Posterior cingulate gyrus (tissue), 11 donors: ENCODE data around the gene BRD1.
"Not testable (repeated sequence)": the region's sequence is repeated elsewhere in the genome, so short reads cannot be mapped to it uniquely, and the experiment has no call there.

Experiments used
- DNase-seq, 10 donors: peaks; one replicate each; pipeline versions ENCODE4 v3.0.0 to v3.0.0-alpha.2; 2020 to 2021; ENCODE audit warnings: mixed read lengths in 3 of 10
- intact Hi-C: fragments of 100-400 bp; cut with DNase I; formaldehyde crosslinking; loops from one replicate; pipeline ENCODE4 v1.15.1; 2023

The BRD1 gene

DNA sequence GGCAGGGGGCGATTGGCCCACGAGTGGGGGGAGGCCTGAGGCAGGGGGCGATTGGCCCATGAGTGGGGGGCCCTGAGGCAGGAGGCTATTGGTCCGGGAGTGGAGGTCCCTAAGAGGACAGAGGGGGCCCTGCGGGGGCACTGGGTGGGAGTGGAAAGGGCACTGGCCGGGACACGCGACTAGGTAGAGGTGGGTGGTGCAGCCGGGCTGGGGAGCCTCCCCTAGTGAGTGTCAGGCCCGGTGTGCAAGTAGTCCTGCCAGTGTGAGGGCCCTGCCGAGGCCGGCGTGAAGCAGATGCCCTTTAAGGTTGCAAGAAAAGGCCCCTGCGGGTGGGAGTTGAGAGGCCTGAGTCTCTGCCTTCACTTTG is 909 bp upstream of the BRD1 start:
- peak in 3 of 10 donors; percentile 65 to 84 (median 67) for DNase-seq
- intact Hi-C loops: no loop called here

DNA sequence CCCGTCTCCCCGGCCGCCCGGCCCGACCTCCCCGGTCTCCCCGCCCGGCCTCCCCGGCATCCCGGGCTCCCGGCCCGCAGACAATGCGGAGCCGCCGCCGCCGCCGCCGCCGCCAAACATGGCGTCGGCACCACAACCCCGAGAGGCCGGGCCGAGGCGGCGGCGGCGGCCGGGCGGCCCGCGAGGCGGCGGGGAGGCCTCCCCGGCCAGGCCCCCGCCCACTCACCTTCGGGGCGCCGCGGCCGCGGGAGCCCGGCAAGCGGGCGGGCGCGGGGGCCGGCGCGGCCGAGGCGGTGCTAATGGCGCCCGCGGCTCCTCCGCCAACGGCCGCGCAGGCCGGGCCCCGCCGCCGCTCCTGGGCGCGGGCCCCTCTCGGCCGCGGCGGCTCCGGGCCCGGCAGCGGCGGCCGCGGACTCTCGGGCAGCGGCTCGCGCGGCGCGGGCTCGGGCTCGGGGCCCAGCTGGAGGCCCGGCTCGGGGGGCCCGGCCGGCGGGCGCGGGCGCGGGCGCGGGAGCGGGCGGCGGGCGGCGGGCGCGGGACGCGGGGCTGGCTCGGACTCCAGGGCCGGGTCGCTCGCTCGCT is 311 bp downstream of the BRD1 start:
- intact Hi-C loops: loop anchor here (2.0 kb wide), 1 partner anchor 25 kb away; the partner anchor contains the start of gene ZBED4
- no peak for DNase-seq

DNA sequence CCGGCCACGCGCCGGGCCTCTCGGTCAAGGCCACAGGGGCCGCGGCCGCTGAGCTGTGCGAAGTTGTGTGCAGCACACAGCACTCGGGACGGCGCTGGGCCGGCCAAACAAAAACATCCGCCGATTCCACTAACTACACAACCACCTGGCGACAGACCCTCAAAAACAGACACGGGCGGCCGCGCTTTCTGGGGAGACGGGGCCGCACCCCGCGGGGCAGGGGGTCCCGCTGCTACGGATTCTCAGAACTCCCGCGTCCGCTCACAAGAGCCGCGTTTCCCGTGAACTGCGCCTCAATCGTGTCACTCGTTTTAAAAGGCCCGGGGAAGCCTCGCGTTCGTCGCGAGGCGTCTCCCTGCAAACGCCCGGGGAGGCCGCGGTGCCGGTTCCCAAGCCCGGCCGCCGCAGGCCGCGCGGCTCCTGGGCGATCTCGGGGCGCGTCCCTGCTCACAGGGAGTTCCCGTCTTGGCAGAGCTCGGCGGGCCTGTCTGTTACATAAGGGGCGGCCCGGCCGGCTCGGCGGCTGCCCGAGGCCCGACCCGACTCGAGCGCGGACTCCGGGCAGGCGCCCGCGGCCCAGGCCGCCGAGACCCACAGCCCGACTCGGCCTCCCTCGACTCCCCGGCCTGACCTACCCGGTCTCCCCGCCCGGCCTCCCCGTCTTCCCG is 936 bp downstream of the BRD1 start:
- DNase-seq: peak in 5 of 10 donors; percentile 29 to 89 (median 82)

DNA sequence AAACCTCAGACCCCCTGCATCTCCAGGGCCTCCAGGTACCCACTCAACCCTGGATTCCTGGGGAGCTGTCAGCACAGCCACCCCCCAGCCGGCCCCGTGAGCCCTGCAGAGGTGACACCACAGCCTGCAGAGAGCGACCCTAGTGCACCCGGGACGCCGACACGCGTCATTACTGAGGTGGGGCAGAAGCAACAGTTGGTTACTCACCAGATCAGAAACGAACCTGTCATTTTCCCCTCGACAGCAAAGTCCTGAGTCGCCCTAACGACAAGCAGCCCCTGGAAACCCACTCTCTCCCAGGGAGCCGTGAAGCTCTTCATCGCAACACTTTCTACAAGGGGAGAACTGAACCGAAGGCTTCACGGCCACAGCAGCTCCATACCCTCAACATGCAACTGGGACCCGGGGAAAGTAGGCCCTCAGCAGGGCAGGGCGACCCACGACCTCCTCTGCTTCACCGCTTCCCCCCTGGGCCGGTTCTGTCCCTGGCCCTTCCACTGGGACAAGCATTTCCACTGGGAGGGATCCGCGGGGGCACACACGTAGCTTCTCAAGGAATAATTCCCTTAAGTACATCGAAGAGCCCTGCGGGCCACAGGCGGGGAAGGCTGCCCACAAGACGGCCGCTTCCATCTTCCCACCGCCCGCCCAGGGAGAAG is 1.6 kb downstream of the BRD1 start:
- intact Hi-C loops: loop anchor here (2.0 kb wide), 1 partner anchor 27 kb away; the partner anchor contains the start of gene ZBED4
- peak in 2 of 10 donors; percentile 80 to 84 for DNase-seq

More for the DNA sequence above, 936 bp downstream of the BRD1 start:
- intact Hi-C loops: loop anchor here (2.0 kb wide), 1 partner anchor 26 kb away; the partner anchor contains the start of gene ZBED4

DNA sequence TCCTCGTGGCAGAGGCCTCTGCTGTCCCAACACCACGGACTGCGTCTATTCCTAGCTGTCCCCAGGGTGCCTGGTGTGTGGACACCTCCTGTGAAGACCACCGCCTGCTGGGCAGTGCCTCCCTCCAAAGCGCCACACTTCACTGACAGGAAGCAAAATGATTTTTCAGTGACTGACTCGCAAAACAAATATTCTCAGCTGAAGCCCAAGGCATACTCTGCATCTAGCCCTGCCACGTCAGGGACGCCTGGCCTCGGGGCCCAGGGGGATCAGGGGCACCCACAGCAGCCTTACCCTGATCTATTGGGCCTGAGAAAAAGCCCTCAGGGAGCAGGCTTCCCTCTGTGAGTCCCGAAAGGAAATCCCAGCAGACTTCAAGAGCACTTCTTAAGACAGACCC is 2.2 kb downstream of the BRD1 start:
- intact Hi-C loops: no loop called here
- peak in 2 of 10 donors; percentile 35 to 62 for DNase-seq

DNA sequence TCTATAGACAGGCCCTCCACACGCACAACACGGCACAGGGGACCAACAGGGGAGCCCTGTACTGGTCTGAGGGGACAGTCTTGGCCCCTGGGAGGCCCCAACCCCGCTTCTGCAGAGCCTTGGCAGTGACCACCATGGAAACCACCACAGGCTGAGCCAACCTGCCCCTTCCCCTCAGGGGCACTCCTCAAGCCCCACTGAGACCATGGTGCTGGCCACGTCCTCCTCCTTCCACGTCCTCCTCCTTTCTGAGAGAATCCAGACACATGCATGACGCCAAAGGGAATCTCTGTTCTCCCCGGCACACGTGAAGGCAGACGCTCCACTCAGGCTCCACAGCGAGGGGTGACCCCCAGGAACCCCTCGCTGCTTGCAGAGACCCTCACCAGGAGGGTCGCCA is 2.7 kb downstream of the BRD1 start:
- intact Hi-C loops: no loop called here
- peak in 2 of 10 donors; percentile 55 to 66 for DNase-seq

DNA sequence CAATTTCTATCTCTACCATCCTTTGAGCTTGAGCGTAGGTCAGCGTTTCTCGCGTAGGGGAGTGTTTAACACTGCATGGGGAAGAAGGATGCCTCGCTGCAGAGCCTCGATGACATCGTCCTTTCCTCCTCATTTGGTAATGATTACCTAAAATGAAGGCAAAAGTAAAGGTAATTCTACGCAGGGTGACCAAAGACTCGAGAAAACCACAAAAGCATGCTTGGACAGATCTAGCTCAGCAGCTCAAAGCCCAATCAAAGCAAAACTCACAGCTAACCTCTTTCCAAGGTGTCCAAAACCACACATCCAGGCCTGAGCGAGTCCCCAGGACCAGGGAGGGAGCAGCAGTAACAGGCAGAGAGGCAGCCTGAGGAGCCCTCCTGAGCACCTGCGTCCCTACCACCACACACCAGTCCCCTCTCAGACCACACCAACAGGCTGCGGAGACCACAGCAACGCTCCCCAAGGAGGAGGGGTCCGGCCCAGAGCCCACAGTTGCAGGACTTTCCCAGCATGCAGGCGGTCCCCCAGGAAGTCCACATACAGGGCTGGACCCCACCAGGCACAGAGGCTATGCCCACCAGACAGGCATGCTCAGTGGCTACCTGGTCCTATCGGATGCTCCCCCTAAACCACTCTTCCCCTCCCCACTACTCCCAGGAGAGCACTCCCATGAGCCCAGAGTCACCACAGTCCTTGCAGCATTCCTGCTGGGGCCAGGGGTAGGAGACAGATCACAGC is 3.3 kb downstream of the BRD1 start:
- intact Hi-C loops: no loop called here
- DNase-seq: peak in 2 of 10 donors; percentile 64 to 68

DNA sequence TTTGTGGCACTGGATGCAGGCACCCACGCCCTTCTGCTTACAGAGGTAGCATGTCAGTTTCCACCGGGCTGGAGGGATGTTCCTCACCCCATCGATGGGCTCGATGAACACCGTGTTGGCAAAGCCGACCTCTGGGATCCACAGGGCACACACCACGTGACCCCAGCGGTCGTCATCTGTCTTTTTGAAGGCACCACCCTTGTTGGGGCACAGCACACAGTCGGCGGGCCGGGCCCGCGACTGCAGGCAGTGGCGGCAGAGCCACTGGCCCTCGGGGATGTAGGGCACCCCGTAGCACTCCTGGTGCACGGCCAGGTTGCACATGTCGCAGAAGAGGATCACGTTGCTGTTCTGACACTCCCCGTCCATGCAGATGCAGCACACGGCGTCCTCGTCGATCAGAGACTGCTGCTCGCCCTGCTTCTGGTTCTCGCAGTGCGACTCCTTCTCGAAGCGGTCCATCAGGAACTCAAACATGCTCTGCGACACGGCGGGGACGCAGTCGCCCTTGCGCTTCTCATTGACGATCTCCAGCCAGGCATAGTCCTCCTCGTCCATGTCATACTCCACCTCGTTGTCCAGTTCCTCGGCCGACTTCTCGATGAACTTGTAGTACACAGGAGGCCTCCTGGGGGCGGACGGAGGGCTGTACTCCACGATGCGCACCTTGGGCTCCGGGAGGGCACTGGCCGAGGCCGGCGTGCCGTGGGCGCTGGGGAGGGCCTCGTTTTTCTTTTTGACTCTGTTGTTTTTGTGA is 4.2 kb downstream of the BRD1 start:
- intact Hi-C loops: no loop called here
- DNase-seq: peak in 2 of 10 donors; percentile 67 to 72

DNA sequence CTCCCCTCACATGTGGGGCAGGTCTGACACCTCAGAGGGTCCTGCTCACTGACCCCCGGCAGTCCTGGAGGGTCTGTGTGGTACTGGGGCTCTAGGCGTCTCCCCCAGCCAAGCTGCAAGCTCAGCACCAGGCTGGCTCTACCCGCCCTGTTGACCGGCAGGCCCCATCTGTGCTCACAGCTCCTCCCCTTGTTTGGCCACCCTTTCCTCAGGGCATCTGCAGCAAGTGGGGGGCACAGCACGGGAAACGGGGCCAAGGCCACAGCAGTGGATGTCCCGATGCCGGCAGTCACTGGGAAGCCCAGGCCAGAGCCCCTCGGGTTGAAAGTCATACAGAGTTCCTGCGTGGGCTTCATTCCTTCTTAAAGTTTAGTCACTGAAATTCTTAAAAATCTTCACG is 5.9 kb downstream of the BRD1 start:
- intact Hi-C loops: not testable (repeated sequence)
- DNase-seq: peak in 2 of 10 donors; percentile 55 to 58

DNA sequence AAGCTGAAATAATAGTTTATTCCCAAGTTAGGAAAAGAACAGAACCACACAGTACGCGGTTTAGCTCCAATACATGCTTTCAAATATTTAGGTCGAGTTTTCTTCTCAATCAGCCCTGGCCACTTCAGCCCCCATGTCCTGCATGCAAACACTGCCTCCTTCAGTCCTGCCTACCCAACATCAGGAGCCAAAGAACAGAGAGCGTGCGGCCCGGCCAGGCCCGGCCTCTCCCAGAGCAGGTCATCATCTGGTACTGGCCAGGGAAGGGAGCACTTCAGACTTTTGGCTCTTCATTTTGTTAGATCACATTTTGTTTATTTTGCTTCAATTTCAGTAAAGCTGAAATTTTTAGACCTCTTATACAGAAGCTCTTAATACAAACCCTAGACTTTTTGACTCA is 6.7 kb downstream of the BRD1 start:
- intact Hi-C loops: no loop called here

DNA sequence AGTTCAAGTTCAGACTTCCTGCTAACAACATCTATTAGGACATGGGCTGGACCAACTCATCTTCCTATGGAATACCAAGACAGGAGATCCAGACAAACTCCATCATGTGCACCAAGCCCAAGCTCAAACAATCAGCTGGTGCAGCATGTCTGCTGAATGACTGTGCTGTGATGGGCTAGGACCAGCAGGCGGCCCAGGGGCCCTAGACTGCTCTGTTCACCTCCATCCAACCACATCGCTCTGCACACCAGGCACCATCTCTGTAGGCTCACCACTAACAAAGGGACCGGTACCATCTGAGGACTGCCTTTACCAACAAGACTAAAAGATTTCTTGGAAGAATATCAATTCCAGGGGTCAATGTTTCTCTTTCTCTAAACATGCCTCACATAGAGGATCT is 10.3 kb downstream of the BRD1 start:
- intact Hi-C loops: no loop called here
- DNase-seq: peak in 2 of 10 donors; percentile 7 to 29

More for the DNA sequence above, 6.7 kb downstream of the BRD1 start:
- peak in 2 of 10 donors; percentile 70 to 80 for DNase-seq

DNA sequence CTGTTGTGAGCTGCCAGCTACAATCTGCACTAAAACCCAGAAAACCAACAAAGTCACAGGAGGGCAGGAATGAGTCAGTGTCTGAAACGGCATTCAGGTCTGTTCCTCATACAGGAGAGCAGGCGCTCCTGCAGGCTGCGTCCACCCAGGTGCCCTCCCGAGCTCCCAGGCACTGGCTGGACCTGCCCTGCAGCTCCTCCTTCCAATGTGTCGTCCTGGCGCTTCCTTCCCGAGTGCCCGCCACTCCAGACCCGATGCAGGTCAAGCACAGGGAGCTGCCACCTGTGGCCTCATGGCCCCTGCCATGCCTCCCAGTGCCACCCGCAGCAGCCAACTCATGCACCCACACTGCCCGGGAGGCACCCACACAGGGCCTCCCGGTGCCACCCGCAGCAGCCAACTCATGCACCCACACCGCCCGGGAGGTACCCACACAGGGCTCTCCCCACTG is 12.0 kb downstream of the BRD1 start:
- intact Hi-C loops: no loop called here
- DNase-seq: peak in 2 of 10 donors; percentile 66 to 79

DNA sequence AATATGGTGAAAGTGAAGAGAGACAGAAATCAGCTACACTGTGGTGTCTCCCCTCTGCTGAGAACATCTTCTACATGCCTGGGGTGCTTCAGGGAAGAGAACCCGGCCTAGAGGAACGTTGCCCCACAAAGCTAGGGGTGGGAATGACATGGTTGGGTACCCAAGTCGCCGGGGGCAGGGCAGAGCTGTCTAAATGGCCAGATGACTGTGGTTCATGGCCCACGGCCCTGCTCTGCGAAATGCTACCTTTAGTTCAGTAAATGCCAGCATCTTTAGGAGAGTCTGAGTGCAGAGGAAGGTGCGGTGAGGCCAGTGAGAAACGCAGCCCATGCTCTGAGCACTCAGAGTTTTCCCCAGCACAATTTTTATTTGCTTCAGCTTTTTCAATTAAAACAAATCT is 12.8 kb downstream of the BRD1 start:
- intact Hi-C loops: no loop called here
- DNase-seq: peak in 3 of 10 donors; percentile 14 to 75 (median 30)

DNA sequence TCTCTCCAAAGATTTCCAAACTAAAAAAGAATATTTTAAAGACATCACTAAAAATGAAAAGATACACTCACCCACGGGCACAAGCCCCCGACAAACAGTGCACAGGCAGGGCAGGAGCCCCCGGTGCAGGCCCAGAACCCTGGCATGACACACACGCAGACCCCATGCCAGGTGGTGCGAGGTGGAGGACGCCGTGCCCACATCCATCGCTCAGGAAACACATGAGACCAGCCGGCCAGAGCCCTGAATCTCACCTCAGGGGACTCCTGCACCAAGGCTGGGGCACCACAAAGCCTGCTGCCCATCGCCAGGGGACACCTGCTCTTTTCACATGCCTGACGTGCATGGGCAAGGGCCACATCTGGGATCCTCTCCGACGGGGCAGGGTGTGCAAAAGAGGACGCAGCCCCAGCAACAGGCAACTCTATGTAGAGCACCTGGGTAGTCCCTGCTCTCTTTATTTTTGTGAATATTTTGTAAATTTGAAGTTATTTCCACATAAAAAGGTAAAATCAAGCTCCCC is 13.4 kb downstream of the BRD1 start:
- intact Hi-C loops: no loop called here
- peak in 3 of 10 donors; percentile 46 to 76 (median 74) for DNase-seq

DNA sequence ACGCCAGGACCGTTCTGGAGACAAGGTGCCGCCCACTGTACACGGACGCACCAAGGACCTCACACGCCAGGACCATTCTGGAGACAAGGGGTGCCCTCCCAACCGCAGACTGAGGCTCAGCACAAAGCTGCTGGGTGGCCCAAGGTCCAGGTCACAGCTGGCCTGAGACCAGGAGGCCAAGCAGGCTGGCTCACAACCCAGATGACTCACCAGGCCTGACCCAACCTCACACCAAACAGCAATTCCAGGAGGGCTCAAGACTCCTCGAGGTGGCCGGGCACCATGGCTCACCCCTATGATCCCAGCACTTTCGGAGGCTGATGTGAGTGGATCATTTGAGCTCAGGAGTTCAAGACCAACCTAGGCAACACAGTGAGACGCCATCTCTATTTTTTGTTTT is 14.8 kb downstream of the BRD1 start:
- peak in 3 of 10 donors; percentile 31 to 68 (median 60) for DNase-seq

DNA sequence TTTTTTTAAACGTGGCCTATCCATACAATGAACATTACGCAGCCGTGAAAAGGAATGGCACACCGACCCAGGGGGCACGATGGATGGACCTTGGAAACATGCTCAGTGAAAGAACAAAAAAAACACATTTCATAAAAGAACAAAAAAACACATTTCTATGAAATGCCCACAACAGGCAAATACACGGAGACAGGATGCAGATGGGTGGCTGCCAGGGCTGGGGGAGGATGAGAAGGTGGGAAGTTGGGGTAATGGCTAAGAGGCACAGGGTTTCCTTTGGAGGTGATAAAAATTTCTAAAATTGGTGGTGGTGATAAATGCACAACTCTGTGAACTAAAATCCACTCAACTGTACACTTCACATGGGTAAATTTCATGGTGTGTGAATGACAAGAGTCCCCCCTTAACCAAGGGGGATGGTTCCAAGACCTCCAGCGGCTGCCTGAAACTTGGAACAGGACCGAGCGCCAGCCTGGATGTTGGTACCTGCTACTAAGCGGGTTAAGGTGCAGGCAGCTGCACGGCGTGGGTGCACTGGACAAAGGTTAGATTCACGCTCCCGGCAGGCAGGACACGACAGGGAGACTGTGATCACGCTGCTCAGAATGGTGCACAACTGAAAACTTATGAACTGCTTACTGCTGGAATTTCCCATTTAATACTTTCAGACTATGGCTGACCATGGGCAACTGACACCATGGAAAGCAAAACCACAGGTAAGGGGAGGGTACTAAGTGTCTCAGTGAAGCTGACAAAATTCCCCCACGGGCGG is 16.5 kb downstream of the BRD1 start:
- intact Hi-C loops: no loop called here
- DNase-seq: peak in 3 of 10 donors; percentile 57 to 71 (median 59)

More for the DNA sequence above, 14.8 kb downstream of the BRD1 start:
- intact Hi-C loops: no loop called here

DNA sequence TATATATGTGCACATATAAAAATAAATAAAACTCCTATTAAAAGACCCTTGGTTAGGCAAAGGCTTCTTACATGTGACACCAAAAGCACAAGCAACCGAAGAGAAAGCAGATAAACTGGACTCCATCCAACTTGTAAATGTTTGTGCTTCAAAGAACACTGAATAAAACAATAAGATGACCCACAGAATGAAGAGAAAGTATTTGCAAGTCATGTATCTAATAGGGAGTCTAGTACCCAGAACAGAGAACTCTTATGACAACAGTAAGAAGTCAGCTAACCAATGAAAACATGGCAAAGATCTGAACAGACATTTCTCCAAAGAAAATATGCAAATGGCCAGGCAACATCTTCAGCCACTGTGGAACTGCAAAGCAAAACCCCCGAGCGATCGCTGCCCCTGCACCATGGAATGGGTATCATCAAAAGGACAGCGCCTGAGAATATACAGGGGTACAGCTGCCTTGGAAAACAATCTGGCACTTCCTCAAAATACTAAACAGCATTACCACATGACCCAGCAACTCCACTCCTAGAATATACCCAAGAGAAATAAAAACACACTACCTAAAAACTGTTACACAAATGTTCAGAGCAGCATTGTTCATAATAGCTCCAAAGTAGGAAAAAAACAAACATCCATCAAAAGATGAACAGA is 17.2 kb downstream of the BRD1 start:
- intact Hi-C loops: no loop called here
- peak in 2 of 10 donors; percentile 14 to 33 for DNase-seq
